Measurements from ENCODE around the gene INPP5A.

DNA sequence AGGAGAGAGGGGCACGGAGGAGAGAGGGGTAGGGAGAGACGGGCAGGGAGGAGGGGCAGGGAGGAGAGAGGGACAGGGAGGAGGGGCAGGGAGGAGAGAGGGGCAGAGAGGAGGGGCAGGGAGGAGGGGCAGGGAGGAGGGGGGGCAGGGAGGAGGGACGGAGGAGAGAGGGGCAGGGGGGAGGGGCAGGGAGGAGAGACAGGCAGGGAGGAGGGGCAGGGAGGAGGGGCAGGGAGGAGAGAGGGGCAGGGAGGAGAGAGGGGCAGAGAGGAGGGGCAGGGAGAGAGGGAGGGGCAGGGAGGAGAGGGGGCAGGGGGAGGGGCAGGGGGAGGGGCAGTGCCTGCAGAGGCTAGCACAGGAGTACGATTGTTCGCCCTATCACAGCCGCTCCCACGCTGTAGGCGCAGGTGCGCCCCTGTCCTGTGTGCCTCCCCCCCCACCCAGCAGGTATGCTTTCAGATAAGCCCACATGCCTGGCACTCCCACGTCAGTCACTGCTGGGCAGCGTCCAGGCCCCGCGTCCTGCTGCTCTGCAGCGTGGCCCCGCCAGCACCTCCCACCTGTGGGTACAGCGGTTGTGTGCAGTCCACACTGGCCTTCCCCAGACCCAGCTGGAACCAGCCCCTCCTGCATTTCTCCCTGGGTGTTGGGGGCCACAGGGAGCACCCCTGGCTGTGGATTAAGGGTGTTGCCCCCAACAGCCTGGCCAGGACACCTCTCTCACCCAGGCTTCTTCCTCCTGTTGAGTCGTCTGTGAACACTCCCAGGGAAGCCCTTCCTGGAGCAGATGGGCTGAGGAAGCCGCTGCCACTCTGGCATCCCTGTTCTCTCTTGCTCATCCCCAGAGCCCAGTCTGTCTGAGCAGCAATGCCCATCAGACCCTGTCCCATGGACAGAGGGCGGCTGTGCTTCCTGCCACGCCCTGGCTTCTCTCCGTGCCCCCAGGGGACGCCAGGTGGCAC, 237.6 kb downstream of the INPP5A start:
- TF ChIP-seq CTCF (IDR thresholded peaks at IDR 0.05) (no peak), EZH2 (IDR thresholded peaks at IDR 0.05; ENCODE audit: borderline replicate concordance, insufficient read depth, low read depth, low read length, poor library complexity, severe bottlenecking) (no peak)
